ENCODE data around the gene BCL7B.

The BCL7B gene

DNA sequence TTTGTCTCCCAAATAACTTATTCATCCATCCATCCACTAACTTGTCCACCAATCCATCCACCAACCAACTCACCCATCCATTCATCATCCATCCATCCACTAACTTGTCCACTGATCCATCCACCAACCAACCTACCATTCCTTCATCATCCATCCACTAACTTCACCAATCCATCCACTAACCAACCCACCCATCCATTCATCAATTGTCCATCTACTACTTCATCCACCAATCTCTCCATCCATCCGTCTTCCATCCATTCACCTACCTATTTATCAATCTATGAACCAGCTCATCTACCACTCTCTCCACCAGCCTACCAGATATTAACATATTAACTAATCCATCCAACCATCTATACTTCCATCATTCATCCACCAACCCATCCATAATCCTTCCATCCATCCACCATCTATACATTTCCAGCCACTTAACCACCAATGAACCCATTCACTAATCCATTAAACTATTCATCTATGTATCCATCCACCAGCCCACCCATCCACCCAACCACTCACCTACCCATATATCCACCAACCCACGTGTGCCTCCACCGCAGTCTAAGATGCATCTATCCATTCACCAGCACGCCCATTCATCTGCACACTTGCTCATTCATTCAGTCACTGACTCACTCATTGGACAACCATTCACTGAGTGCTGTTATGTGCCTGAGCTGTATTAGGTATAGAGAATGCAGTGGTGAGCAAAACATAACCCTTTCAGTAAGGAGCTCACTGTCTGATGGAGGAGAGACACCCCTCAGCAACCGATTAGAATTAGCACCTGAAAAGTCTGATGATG is 40.7 kb upstream of the BCL7B start:
- no peak for TF ChIP-seq MYC (IDR thresholded peaks at IDR 0.05; ENCODE audit: low read depth, low read length)
- TF ChIP-seq, protein P1, sequence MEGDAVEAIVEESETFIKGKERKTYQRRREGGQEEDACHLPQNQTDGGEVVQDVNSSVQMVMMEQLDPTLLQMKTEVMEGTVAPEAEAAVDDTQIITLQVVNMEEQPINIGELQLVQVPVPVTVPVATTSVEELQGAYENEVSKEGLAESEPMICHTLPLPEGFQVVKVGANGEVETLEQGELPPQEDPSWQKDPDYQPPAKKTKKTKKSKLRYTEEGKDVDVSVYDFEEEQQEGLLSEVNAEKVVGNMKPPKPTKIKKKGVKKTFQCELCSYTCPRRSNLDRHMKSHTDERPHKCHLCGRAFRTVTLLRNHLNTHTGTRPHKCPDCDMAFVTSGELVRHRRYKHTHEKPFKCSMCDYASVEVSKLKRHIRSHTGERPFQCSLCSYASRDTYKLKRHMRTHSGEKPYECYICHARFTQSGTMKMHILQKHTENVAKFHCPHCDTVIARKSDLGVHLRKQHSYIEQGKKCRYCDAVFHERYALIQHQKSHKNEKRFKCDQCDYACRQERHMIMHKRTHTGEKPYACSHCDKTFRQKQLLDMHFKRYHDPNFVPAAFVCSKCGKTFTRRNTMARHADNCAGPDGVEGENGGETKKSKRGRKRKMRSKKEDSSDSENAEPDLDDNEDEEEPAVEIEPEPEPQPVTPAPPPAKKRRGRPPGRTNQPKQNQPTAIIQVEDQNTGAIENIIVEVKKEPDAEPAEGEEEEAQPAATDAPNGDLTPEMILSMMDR (IDR thresholded peaks at IDR 0.05; ENCODE audit: low read depth, low read length) = no peak
- TF ChIP-seq POLR2A (IDR thresholded peaks at IDR 0.05; ENCODE audit: extremely low read depth, insufficient read length) = no peak
- TF ChIP-seq, protein P2, sequence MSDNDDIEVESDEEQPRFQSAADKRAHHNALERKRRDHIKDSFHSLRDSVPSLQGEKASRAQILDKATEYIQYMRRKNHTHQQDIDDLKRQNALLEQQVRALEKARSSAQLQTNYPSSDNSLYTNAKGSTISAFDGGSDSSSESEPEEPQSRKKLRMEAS (IDR thresholded peaks at IDR 0.05; ENCODE audit: low read depth, low read length) = no peak
- DNase-seq (ENCODE audit: low read depth) = no peak
- no peak overlapping the region for H3K4me3 ChIP-seq (ENCODE audit: low read depth, low read length)

DNA sequence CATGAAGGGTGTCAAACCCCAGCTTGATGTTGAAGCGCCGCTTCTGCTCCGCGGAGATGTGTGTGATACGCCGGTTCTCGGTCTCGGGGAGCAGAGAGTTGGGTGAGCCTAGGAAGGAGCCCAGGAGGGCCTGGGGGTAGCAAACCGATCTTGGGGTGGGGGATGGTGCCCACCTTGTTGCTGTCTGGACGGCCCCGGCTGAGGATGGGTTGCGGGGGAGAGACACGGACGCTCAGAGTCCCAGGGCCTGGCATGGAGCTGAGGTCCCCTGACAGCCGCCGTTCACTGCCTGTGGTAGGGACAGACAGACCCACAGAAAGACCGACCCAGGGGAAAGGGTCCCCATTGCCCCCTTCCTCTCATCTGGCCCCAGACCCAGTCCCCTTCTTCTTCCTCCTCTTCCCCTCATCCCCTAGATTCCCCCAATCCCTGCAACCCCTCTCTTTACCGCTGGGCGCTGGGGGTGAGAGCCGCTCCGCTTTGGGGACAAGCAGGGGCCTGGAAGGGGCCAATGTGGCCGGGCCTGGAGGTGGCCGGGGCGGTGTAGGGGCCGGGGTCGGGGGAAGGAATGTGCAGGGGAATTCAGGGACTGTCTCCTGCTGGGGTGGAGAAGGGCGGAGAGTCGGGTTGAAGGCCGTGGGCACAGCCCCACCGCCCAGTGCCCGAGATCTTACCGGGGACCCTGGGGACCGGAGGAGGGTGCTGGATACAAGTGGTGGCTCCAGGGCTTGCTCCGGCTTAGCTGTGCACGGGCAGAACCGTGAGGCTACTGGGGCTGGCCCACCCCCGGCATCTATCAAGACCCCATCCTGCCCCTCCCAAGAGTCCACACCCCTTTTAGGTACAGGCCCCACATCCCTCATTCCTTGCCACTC is 38.9 kb upstream of the BCL7B start:
- no peak for DNase-seq (ENCODE audit: low read depth)
- no peak overlapping the region for H3K4me3 ChIP-seq (ENCODE audit: low read depth, low read length)
- TF ChIP-seq, protein P1 (IDR thresholded peaks at IDR 0.05; ENCODE audit: low read depth, low read length) = no peak
- no peak for TF ChIP-seq POLR2A (IDR thresholded peaks at IDR 0.05; ENCODE audit: extremely low read depth, insufficient read length)
- no peak for TF ChIP-seq MYC (IDR thresholded peaks at IDR 0.05; ENCODE audit: low read depth, low read length)
- TF ChIP-seq, protein P2 (IDR thresholded peaks at IDR 0.05; ENCODE audit: low read depth, low read length) = no peak

DNA sequence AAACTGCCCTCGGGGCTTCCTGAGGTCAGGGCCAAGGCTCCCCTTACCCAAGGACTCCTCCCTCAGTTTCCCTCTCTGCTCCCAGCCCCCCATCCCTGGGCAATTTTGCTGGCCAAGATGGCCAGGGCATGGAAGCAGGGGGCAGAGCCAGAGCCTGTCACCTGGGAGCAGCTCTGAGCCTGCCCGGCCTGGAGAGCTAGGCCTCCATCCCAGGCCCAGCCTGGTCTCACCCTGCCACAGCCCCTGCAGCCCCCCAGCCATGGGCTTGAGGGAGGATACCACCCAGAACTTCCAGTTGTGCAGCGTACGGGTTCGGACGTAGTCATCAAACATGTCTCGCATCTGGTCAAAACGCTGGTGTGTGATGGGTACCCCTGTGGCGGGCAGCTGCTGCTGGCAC is 37.9 kb upstream of the BCL7B start:
- no peak overlapping the region for H3K4me3 ChIP-seq (ENCODE audit: low read depth, low read length)
- TF ChIP-seq POLR2A (IDR thresholded peaks at IDR 0.05; ENCODE audit: extremely low read depth, insufficient read length) (no peak), MYC (IDR thresholded peaks at IDR 0.05; ENCODE audit: low read depth, low read length) (no peak)
- TF ChIP-seq, protein P1 (IDR thresholded peaks at IDR 0.05; ENCODE audit: low read depth, low read length) = no peak
- TF ChIP-seq, protein P2 (IDR thresholded peaks at IDR 0.05; ENCODE audit: low read depth, low read length) = no peak
- DNase-seq (ENCODE audit: low read depth) = no peak

DNA sequence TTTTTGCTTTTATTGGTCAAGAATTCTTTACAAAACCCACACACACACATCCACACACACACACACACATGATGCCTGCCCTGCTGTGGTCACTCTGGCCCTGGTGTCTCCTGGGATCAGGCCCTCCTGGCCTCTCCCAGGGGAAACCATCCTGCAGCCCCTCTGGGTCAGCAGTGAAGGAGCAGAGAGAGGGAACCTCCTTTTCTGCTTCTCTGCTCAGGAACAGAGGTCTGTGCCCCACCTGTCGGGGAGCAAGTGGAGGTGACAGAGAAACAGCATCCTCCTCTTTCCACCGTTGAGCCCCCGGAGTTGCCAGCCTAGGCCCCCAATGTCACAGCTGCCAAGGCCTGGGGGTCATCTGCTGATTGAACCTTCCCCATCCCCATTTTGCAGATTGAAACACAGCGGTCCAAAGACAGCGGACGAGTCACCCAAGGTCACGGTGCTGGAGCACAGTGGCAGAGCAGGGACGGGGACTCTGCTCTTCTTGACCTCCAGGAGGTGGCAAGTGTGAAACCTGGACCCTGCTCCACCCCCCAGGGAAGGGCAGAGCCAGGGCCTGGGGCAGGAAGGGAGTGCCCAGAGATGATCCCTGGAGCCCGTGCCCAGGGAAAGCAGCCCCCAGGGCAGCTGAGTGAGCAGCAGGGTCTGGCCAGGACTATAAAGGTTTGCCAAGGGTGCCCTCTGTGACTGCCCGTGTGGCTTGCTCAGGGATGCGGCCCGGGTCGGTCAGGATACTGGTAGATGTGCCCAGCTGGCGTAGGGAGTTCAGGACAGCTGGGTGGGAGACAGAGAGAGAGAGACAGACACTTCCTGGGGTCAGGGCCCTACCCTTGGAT is 35.9 kb upstream of the BCL7B start:
- no peak for DNase-seq (ENCODE audit: low read depth)
- TF ChIP-seq MYC (IDR thresholded peaks at IDR 0.05; ENCODE audit: low read depth, low read length) (no peak), POLR2A (IDR thresholded peaks at IDR 0.05; ENCODE audit: extremely low read depth, insufficient read length) (no peak)
- TF ChIP-seq, protein P1 (IDR thresholded peaks at IDR 0.05; ENCODE audit: low read depth, low read length) = no peak
- TF ChIP-seq, protein P2 (IDR thresholded peaks at IDR 0.05; ENCODE audit: low read depth, low read length) = no peak
- no peak overlapping the region for H3K4me3 ChIP-seq (ENCODE audit: low read depth, low read length)

DNA sequence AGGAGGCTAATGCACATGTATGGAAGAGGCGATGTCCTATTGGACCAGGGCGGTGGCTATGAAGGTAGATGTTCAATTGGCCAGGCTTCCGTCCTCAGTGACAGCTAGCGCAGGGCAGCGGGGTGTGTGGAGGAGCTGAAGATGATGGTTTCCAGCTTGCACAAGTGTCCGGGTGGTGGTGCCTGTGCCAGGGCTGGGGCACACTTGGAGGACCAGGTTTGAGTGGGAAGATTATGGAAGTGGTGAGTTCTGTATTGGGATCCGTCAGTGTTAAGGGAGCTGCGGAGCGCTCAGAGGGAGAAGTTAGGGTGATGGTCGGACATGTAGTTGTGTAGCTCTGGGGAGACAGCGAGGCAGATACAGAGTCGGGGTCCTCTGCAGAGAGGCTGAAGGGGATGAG is 29.4 kb upstream of the BCL7B start:
- DNase-seq (ENCODE audit: low read depth) = no peak
- no peak overlapping the region for H3K4me3 ChIP-seq (ENCODE audit: low read depth, low read length)
- TF ChIP-seq POLR2A (IDR thresholded peaks at IDR 0.05; ENCODE audit: extremely low read depth, insufficient read length) = no peak
- no peak for TF ChIP-seq MYC (IDR thresholded peaks at IDR 0.05; ENCODE audit: low read depth, low read length)
- TF ChIP-seq, protein P1 (IDR thresholded peaks at IDR 0.05; ENCODE audit: low read depth, low read length) = no peak
- TF ChIP-seq, protein P2 (IDR thresholded peaks at IDR 0.05; ENCODE audit: low read depth, low read length) = no peak
